ENCODE measurements around the gene FBLN5.
A peak's percentile ranks its signal among the peaks of the same experiment; 100 is the strongest.

FBLN5 gene

GRCh38 chr14:91947475-91948184, at the start of gene FBLN5:
TSS of gene FBLN5 (minus strand) at chr14:91947694. CDS start at chr14:91947229, 465 bp downstream.
- peak; percentile 12 for DNase-seq

DNA sequence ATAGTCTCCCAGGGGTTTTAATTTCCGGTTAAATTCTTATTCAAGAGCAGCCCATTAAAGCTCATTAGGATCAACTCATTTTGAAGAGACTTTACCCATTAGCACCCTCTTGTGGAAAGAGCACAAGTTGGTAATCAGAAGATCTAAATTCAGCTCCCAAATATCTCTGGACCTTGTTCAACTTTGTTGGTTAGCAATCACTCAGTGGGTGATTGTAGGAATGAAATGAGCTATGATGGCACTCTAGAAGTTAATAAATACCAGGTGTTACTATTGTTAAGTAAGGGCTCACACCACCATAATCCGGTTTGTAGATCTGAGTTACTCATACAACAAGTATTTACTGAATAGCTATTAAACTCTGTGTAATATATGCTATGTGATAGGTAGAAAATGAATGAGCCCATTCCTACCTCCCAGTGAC, 49.5 kb upstream of the FBLN5 start:
- peak; percentile 54 for DNase-seq

- DNase-seq: no peak
Measured at GRCh38 chr14:91987192-91987591, 39.7 kb upstream of the FBLN5 start.

DNA sequence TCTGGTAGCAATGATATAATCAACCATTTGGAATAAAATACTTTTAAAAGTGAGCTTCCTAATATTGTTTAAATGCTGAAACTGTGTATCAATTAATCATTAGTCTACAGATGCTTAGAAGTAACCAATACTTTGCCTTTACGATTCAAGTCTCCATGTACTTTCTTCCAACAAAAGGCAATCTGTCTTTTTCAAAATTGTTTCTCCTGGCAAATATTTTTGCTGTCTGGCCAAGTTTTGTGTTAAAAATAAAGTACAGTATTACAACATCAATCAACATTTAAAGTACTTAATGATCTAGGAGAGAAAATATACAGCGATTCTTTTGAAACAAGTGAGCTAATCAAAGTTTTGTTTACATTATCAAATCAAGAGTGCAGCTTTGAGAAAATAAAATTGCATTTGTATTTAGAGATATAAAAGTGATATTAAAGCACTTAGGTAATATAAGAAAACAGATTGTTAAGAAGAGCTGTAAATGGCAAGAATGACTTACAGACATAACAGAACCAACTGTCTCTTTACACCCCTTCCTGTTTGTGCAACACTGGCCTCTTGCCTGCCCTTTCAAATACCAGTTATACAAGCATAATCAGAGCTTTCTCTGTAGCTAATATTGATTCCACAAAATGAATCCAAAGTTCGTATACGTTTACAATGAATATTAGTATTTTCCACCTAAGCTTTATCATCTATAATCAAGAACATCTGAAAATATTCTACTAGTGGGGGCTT, 38.2 kb upstream of the FBLN5 start:
- DNase-seq: peak; percentile 33

DNA sequence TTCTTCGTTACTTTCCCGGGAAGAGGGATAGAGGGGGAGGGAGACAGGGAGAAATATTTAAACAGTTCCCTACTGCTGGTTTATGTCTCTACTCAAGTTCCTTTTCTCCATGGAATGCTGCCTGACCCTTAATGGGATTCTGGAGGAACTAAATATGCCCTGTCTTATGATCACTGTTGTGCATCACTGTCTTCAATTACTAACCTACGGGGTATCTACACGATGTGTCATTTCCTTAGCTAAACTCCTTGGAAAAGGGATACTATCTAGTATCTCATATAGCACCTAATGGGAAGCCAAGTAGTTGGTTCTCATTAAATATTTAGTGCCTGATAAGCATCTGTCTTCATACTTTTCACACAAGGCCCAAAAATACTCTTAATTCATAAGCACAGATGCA, 37.5 kb upstream of the FBLN5 start:
- DNase-seq: no peak

GRCh38 chr14:91983588-91983987, 36.1 kb upstream of the FBLN5 start:
- DNase-seq: no peak

GRCh38 chr14:91980157-91980556, 32.7 kb upstream of the FBLN5 start:
- DNase-seq: peak; percentile 92

DNA sequence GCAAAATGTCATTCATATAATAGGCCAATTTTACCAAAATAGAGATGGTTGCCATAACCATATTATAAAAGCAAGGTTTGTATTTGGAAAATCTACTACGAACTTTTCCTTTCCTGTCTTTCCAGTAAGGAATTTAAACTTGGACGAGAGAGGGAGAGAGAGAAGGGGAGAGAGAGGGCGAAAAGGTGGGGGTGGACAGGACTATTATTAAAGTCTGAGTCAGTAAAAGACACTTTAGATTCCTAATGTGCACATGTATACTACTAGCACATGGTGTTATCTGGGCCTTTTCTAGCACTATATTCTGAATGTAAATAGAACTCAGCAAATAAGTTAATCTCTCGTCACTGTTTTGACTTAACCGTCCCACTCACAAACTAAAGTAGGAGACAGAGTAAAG, 30.4 kb upstream of the FBLN5 start:
- no peak for DNase-seq

DNA sequence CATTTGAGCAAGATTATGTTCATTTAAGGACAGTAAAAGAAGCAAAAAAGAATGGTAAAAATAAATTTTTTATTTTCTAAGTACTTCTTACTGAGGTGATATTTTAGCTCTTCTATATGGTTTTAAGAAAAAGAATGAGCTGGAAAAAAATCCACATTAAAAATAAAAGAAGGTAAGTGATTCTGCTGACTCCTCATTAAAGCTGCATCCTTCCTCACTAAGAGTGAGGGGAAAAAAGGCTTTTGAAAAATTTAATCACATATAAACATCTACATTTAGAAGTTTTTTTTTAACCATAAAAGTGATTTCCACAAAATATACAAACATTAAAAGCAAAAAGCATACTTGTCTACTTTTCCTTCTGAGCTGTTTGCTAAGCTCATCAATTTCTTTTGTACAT, 28.3 kb upstream of the FBLN5 start:
- DNase-seq: no peak

GRCh38 chr14:91971188-91971778, 23.8 kb upstream of the FBLN5 start:
- no peak for DNase-seq

- no peak for DNase-seq
Measured at GRCh38 chr14:91968280-91968679, 20.8 kb upstream of the FBLN5 start.

- no peak for DNase-seq
Measured at GRCh38 chr14:91964724-91965123, 17.2 kb upstream of the FBLN5 start.

- DNase-seq: no peak
Measured at GRCh38 chr14:91964011-91964410, 16.5 kb upstream of the FBLN5 start.

GRCh38 chr14:91963465-91963864, 16.0 kb upstream of the FBLN5 start:
- DNase-seq: no peak

GRCh38 chr14:91961297-91962220, 14.1 kb upstream of the FBLN5 start:
- DNase-seq: no peak

GRCh38 chr14:91957876-91958313, 10.4 kb upstream of the FBLN5 start:
- no peak for DNase-seq

GRCh38 chr14:91956616-91957015, 9.1 kb upstream of the FBLN5 start:
- no peak for DNase-seq

GRCh38 chr14:91955168-91955567, 7.7 kb upstream of the FBLN5 start:
- DNase-seq: no peak

DNA sequence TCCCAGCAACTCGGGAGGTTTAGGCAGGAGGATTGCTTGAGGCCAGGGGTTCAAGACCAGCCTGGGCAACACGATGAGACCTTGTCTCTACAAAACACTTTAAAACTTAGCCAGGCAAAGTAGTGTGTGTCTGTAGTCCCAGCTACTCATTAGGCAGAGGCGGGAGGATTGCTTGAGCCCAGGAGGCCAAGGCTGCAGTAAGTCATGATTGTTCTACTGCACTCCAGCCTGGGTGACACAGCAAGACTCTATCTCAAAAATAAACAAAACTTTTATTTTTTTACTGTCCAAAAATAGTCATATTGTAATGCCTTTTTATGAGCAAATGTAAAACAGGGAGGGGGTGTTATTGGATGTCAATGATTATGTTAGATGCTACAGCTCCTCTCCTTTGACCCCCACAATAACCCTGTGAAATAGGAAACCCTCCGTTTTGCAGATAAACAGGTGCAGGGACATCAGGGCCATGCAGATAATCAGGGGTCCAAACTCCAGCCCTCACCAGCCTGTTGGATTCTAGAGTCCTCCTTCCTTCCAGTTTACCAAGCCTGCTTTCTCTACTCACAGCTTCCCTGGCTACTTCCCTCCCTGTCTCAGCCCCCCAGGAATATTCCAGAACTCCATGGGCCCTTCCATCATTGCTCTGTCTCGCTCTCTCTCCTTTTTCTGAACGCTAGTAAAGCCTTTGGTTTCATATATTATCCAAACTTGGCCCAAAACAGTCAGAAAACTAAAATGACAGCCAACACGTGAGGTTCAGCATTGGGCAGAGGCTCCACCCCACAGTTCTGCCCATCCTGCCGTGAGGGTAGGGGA, 5.9 kb upstream of the FBLN5 start:
- DNase-seq: no peak

DNA sequence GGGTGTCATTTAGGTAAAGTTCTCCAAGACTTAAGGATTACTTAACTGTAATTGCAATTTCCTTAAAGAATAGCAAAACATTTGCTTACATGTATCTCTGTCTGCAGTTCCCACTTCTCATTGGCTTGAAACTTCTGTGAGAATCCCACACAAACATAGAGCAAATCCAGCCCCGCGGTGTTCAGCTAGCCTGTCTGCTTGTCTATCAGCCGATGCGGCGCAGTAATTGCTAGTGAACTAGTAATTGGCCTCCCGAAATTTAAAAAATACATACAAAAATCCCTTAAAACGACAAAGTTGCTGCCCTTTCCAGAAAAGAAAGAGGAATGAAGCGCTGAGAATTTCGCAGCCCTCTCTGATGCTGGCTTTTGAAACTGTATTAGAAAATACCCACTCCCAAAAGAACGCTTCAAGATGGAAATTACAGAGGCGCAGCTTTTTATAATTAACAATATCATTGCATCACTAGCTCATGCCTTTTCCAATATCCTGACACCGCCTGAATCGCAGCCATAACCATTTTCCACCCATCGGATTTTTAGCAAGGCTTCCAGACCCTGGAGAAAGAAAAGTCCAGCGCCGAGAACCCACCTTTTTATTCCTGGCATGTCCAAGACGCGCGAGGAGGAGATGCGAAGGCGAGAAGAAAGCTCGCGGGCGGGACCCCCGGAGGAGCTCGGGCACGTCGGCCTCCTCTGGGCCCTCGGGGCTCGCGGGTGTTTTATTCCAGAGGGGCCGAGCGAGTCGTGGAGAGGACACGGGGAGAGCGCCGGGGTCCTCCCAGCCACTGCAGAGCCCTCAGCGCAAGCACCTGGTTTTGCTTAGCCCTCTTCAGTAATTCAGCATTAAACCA, 646 bp downstream of the FBLN5 start:
- DNase-seq: peak; percentile 6

Measured in inflammatory macrophage treated with lipopolysaccharide for 4 hours (primary cell).